SW 1271 (cell line): ENCODE results near the gene ARHGAP1.

Experiments used
- DNase-seq, 2 experiments: peaks; one replicate each; lab custom pipeline; 2025; lab: John Stamatoyannopoulos, UW

ARHGAP1 gene

GRCh38 chr11:46640036-46640788, 60.2 kb downstream of the ARHGAP1 start:
- no peak for DNase-seq

- DNase-seq: no peak
Measured at GRCh38 chr11:46639197-46639839, 61.1 kb downstream of the ARHGAP1 start.

- DNase-seq: no peak
Measured at GRCh38 chr11:46637546-46637945, 62.9 kb downstream of the ARHGAP1 start.

- DNase-seq: no peak
Measured at GRCh38 chr11:46635557-46636139, 64.8 kb downstream of the ARHGAP1 start.

- no peak for DNase-seq
Measured at GRCh38 chr11:46633291-46634217, 66.9 kb downstream of the ARHGAP1 start.

GRCh38 chr11:46632502-46632901, 67.9 kb downstream of the ARHGAP1 start:
- DNase-seq: no peak

- no peak for DNase-seq
Measured at GRCh38 chr11:46631676-46632075, 68.7 kb downstream of the ARHGAP1 start.

GRCh38 chr11:46630237-46630636, 70.2 kb downstream of the ARHGAP1 start:
- DNase-seq: no peak

GRCh38 chr11:46628961-46629360, 71.5 kb downstream of the ARHGAP1 start:
- DNase-seq: no peak
